ENCODE results near the gene KCTD8.

- TF ChIP-seq TCF4 (CRISPR knock-in tag; IDR thresholded peaks at IDR 0.05; ENCODE audit: borderline replicate concordance) (no peak), PPARA (CRISPR knock-in tag; IDR thresholded peaks at IDR 0.05; ENCODE audit: borderline replicate concordance) (no peak), ZNF8 (CRISPR knock-in tag; IDR thresholded peaks at IDR 0.05) (no peak), GLIS3 (CRISPR knock-in tag; IDR thresholded peaks at IDR 0.05) (no peak), RARB (CRISPR knock-in tag; IDR thresholded peaks at IDR 0.05) (no peak), ARNTL (CRISPR knock-in tag; IDR thresholded peaks at IDR 0.05; ENCODE audit: borderline replicate concordance, low read depth) (no peak), ISL1 (CRISPR knock-in tag; IDR thresholded peaks at IDR 0.05) (no peak)
- TF ChIP-seq, protein P1, sequence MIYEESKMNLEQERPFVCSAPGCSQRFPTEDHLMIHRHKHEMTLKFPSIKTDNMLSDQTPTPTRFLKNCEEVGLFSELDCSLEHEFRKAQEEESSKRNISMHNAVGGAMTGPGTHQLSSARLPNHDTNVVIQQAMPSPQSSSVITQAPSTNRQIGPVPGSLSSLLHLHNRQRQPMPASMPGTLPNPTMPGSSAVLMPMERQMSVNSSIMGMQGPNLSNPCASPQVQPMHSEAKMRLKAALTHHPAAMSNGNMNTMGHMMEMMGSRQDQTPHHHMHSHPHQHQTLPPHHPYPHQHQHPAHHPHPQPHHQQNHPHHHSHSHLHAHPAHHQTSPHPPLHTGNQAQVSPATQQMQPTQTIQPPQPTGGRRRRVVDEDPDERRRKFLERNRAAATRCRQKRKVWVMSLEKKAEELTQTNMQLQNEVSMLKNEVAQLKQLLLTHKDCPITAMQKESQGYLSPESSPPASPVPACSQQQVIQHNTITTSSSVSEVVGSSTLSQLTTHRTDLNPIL (CRISPR knock-in tag; IDR thresholded peaks at IDR 0.05; ENCODE audit: low read depth), result no peak
These were observed 211.0 kb downstream of the KCTD8 start for GRCh38 chr4:44237643-44238042.
